Hepatocyte (in vitro differentiated cells): Measurements from ENCODE around the gene KLKB1. TPM values are rescaled to one million over a fixed set of nuclear protein-coding genes. Genes with fewer than 3 reads are reported as not detected.

Experiments used
- DNase-seq: peaks from one replicate; pipeline ENCODE4 v3.0.0-alpha.2; 2016; ENCODE audit warnings: low spot score
- H2AFZ ChIP-seq: fragments of 200-600 bp; sonication (generic); 2 replicates; pipeline ENCODE4 v1.6.0; 2016; ENCODE audit warnings: antibody characterized with exemption, mild to moderate bottlenecking
- H3K27ac ChIP-seq: fragments of 200-600 bp; sonication (generic); 2 replicates; pipeline ENCODE4 v1.5.1; 2016; ENCODE audit warnings: mild to moderate bottlenecking
- H3K27me3 ChIP-seq: fragments of 200-600 bp; sonication (generic); 2 replicates; pipeline ENCODE4 v1.6.1; 2016
- H3K36me3 ChIP-seq: fragments of 200-600 bp; sonication (generic); replicated peaks from 2 replicates; pipeline ENCODE4 v1.5.1; 2016; ENCODE audit warnings: low read depth; ENCODE audit not compliant: insufficient read depth
- H3K4me1 ChIP-seq: fragments of 200-600 bp; sonication (generic); 2 replicates; pipeline ENCODE4 v1.5.1; 2016; ENCODE audit warnings: mild to moderate bottlenecking, moderate library complexity; ENCODE audit not compliant: insufficient read depth
- H3K4me2 ChIP-seq: fragments of 200-600 bp; sonication (generic); 2 replicates; pipeline ENCODE4 v1.6.0; 2016
- H3K4me3 ChIP-seq: fragments of 200-600 bp; sonication (generic); 2 replicates; pipeline ENCODE4 v1.5.1; 2016; ENCODE audit warnings: mild to moderate bottlenecking
- H3K79me2 ChIP-seq: fragments of 200-600 bp; sonication (generic); 2 replicates; pipeline ENCODE4 v1.6.0; 2017; ENCODE audit warnings: mild to moderate bottlenecking
- H3K9me2 ChIP-seq: fragments of 200-600 bp; sonication (generic); replicated peaks from 2 replicates; pipeline ENCODE4 v1.6.0; 2017; ENCODE audit warnings: mild to moderate bottlenecking; ENCODE audit not compliant: insufficient read depth
- H3K9me3 ChIP-seq: fragments of 200-600 bp; sonication (generic); 2 replicates; pipeline ENCODE4 v1.5.1; 2016; ENCODE audit warnings: low read depth, mild to moderate bottlenecking
- H4K20me1 ChIP-seq: fragments of 200-600 bp; sonication (generic); 2 replicates; pipeline ENCODE4 v1.6.0; 2016; ENCODE audit warnings: mild to moderate bottlenecking; ENCODE audit not compliant: insufficient read depth, poor library complexity, severe bottlenecking
- EZH2 ChIP-seq: fragments of 200-600 bp; sonication (generic); IDR thresholded peaks from 2 replicates; pipeline ENCODE4 v1.6.1; 2016; ENCODE audit warnings: antibody characterized with exemption, mild to moderate bottlenecking, borderline replicate concordance
- EZH2phosphoT487 ChIP-seq: fragments of 200-600 bp; sonication (generic); IDR thresholded peaks from one replicate; pipeline ENCODE4 v1.6.1; 2018; ENCODE audit warnings: antibody characterized with exemption, mild to moderate bottlenecking, low read depth, moderate library complexity; ENCODE audit not compliant: unreplicated experiment, severe bottlenecking
- WGBS: methylation state at CpG from one replicate; pipeline ENCODE4 v1.1.6; 2016; ENCODE audit warnings: low lambda C conversion rate; ENCODE audit errors: missing lambda C conversion rate; 5-methylcytosine and 5-hydroxymethylcytosine counted together
- polyA plus RNA-seq: library from polyadenylated mRNA; unstranded; fragments of >200 nt; fragmentation: Nextera tagmentation; extraction: Ambion mirVana; gene quantifications from 2 replicates; pipeline ENCODE4 v1.2.1, GENCODE V29; 2016
- total RNA-seq: library from RNA; depleted of rRNA; stranded (reverse); fragments of >200 nt; gene quantifications from 2 replicates; pipeline ENCODE4 v1.2.3, GENCODE V29; 2014
- TF ChIP-seq, protein P1 (sequence below): fragments of 200-600 bp; sonication (generic); IDR thresholded peaks from 2 replicates; pipeline ENCODE4 v1.5.1; 2016; ENCODE audit warnings: antibody characterized with exemption, mild to moderate bottlenecking; ENCODE audit not compliant: poor library complexity

The KLKB1 gene
- total and polyA plus RNA-seq, 2 experiments from 2014 or later, result 8.8 to 20.3 TPM

DNA sequence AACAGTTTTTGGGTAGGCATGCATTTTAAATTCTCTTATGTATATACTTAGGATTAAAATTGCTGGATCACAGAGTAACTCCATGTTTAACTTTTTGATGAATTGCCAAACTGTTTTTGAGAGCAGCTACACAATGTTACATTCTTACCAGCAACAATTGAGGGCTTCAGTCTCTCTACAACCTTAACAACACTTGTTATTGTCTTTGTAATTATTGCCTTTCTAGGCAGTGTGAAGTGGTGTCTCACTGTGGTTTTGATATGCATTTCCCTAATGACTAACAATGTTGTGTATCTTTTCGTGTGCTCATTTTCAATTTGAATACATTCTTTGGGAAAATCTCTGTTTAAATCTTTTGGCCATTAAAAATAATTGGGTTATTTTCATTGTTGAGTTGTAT is 21.3 kb downstream of the KLKB1 start:
- Histone ChIP-seq H3K4me1 (no peaks in the 10 kb centered on the region), H3K4me3 (no peak overlapping the region), H4K20me1 (no peaks in the 10 kb centered on the region), H3K9me3 (no peaks in the 10 kb centered on the region), H3K79me2 (no peaks in the 10 kb centered on the region), H3K27ac (no peak overlapping the region), H3K9me2 (no peaks in the 10 kb centered on the region), H3K36me3 (no peaks in the 10 kb centered on the region), H2AFZ (no peak overlapping the region), H3K27me3 (no peaks in the 10 kb centered on the region), H3K4me2 (no peak overlapping the region)
- DNase-seq, result no peak
- TF ChIP-seq EZH2phosphoT487, result no peak
- TF ChIP-seq, protein P1, sequence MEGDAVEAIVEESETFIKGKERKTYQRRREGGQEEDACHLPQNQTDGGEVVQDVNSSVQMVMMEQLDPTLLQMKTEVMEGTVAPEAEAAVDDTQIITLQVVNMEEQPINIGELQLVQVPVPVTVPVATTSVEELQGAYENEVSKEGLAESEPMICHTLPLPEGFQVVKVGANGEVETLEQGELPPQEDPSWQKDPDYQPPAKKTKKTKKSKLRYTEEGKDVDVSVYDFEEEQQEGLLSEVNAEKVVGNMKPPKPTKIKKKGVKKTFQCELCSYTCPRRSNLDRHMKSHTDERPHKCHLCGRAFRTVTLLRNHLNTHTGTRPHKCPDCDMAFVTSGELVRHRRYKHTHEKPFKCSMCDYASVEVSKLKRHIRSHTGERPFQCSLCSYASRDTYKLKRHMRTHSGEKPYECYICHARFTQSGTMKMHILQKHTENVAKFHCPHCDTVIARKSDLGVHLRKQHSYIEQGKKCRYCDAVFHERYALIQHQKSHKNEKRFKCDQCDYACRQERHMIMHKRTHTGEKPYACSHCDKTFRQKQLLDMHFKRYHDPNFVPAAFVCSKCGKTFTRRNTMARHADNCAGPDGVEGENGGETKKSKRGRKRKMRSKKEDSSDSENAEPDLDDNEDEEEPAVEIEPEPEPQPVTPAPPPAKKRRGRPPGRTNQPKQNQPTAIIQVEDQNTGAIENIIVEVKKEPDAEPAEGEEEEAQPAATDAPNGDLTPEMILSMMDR, result no peak
- no peak for TF ChIP-seq EZH2
- WGBS, result 79% methylated on average over 1 of the region's 1 CpG

DNA sequence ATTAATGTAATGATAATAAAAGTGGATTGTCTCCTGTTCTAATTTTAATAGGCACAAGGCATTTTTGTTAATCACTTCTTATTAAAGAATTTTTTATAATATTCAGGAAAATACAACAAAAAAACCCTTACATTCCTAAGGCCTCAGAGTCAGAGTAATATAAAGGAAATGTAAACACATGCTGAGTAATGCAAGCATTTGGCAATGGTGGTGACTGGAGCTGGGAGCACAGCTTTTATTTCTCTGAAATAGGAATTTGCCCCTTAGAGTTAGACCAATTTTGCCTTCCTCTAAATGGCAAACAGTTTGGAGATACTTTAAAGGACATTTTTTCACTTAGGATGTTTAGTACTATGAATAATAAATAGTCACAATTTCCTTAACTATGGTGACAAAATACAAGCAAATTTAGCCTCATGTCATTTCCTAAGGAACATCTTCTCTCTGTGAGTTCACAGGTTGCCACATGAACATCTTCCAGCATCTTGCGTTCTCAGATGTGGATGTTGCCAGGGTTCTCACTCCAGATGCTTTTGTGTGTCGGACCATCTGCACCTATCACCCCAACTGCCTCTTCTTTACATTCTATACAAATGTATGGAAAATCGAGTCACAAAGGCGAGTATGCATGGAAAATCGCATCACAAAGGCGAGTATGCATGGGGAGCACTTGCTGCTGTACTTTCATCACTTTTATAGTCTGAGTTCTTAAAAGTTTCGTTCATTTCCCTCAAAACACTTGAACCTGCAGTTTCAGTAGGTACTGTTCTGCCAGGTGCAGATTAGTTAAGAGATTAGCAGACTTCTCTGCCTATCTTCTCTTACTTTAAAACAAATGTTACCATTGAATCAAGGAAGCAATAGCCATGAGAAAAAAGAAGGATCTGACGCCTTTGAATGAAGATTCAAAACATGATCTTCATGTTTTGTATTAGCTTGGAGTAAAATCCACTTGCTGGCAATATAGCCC is 22.8 kb downstream of the KLKB1 start:
- DNase-seq, result peak; percentile 14
- Histone ChIP-seq H3K4me3 (no peak overlapping the region), H3K27me3 (no peaks in the 10 kb centered on the region), H3K79me2 (no peaks in the 10 kb centered on the region), H3K9me2 (no peaks in the 10 kb centered on the region), H3K4me2 (no peak overlapping the region), H3K27ac (no peak overlapping the region), H3K4me1 (no peaks in the 10 kb centered on the region), H4K20me1 (no peaks in the 10 kb centered on the region), H2AFZ (no peak overlapping the region), H3K36me3 (no peaks in the 10 kb centered on the region), H3K9me3 (no peaks in the 10 kb centered on the region)
- WGBS, result 50% methylated on average over 8 of the region's 8 CpGs
- no peak for TF ChIP-seq EZH2phosphoT487
- TF ChIP-seq, protein P1, result no peak

DNA sequence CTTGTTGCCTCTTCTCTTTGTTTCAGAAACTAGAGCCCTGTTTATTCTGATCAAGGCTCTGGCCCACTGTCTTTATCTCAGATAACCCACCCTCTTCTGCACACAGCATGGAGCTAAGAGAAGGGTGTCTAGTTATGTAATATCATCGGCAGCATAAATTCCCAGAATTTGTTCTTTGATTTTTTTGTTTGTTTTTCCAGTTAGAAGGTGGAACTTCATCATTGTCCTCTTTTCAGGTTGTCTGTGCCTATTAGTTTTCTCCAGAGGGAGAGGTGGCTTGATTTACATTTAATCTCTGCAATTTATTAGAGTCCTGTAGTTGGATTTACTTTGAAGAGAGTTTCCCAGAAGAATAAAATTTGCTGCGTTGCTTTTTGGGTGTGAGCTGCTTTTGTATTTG is 23.5 kb downstream of the KLKB1 start:
- TF ChIP-seq EZH2, result no peak
- no peak for TF ChIP-seq EZH2phosphoT487
- TF ChIP-seq, protein P1, result no peak
- 37% methylated on average over 2 of the region's 2 CpGs for WGBS
- Histone ChIP-seq H3K27ac (no peak overlapping the region), H3K36me3 (no peaks in the 10 kb centered on the region), H4K20me1 (no peaks in the 10 kb centered on the region), H3K9me3 (no peaks in the 10 kb centered on the region), H3K4me2 (no peak overlapping the region), H3K79me2 (no peaks in the 10 kb centered on the region), H3K4me1 (no peaks in the 10 kb centered on the region), H2AFZ (no peak overlapping the region), H3K9me2 (no peaks in the 10 kb centered on the region), H3K4me3 (no peak overlapping the region), H3K27me3 (no peaks in the 10 kb centered on the region)
- DNase-seq, result no peak
